Ishikawa (cell line): ENCODE results near the gene FUT3.

ENCODE experiments used
- MAX ChIP-seq: IDR thresholded peaks from 2 replicates; pipeline ENCODE4 v1.6.1; 2012
- TEAD4 ChIP-seq: IDR thresholded peaks from 2 replicates; pipeline ENCODE4 v1.6.1; 2012

GRCh38 chr19:5844456-5845433 is 6.5 kb downstream of the FUT3 start:
- TF ChIP-seq TEAD4 (no peak), MAX (no peak)
